A549 (cell line): ENCODE measurements around the gene SASH1. TPM values are rescaled to one million over a fixed set of nuclear protein-coding genes. Genes with fewer than 3 reads are reported as not detected.

Experiments used
- ATAC-seq, 2 experiments: fragments of 200-7000 bp in 1 of 2; fragments of >200 bp in 1 of 2; cut with Nextera tagmentation in 1 of 2; cut with Tn5 transposase in 1 of 2; 3 replicates each; pipeline versions ENCODE4 v1.8.0 to v1.9.1; 2018 to 2020; ENCODE audit warnings: mild to moderate bottlenecking in 1 of 2, moderate library complexity in 1 of 2
- CTCF ChIA-PET: fragments of 300-600 bp; sonication (Branson Sonifier 250); formaldehyde crosslinking; extraction: SDS; loops from one replicate; lab custom pipeline; 2021; ENCODE audit warnings: antibody characterized with exemption, inconsistent platforms; lab: Yijun Ruan, JAX
- POLR2A ChIA-PET: fragments of 350-600 bp; formaldehyde crosslinking; extraction: SDS; loops from one replicate; lab custom pipeline; 2021; ENCODE audit warnings: antibody characterized with exemption, inconsistent platforms; lab: Yijun Ruan, JAX
- DNase-seq, 2 experiments: peaks; one replicate each; pipeline versions ENCODE4 v3.0.0 to v3.0.0-alpha.2; 2011 to 2016; ENCODE audit warnings: low read depth in 1 of 2, low spot score in 1 of 2
- FAIRE-seq: peaks from 2 replicates; lab custom pipeline; 2011; peaks lifted over from hg19 to GRCh38; lab: Jason Lieb, UNC
- H3K27ac ChIP-seq, 2 experiments: fragments of >200 bp; sonication (Bioruptor Twin); formaldehyde crosslinking; 3 replicates each; pipeline ENCODE4 v1.5.1; 2016 to 2017
- H3K4me1 ChIP-seq: fragments of >200 bp; sonication (Bioruptor Twin); formaldehyde crosslinking; 3 replicates; pipeline ENCODE4 v1.6.1; 2016
- H3K4me2 ChIP-seq: fragments of >200 bp; sonication (Bioruptor Twin); formaldehyde crosslinking; 3 replicates; pipeline ENCODE4 v1.6.1; 2016
- H3K4me3 ChIP-seq: fragments of >200 bp; sonication (Bioruptor Twin); formaldehyde crosslinking; 3 replicates; pipeline ENCODE4 v1.5.1; 2016
- H3K9me3 ChIP-seq: fragments of >200 bp; sonication (Bioruptor Twin); formaldehyde crosslinking; 3 replicates; pipeline ENCODE4 v1.6.1; 2016
- BHLHE40 ChIP-seq: IDR thresholded peaks from 2 replicates; pipeline ENCODE4 v1.6.1; 2012; ENCODE audit warnings: low read depth, low read length, inconsistent platforms
- EHF ChIP-seq: fragments of 250-450 bp; sonication (Bioruptor Pico); IDR thresholded peaks from 2 replicates; pipeline ENCODE4 v1.5.0; 2020; ENCODE audit warnings: mild to moderate bottlenecking
- EHMT2 ChIP-seq: fragments of 200-600 bp; sonication (generic); IDR thresholded peaks from 2 replicates; pipeline ENCODE4 v1.6.1; 2016; ENCODE audit warnings: antibody characterized with exemption, low read depth, mild to moderate bottlenecking, moderate library complexity
- ESRRA ChIP-seq: fragments of 150-350 bp; IDR thresholded peaks from 2 replicates; pipeline ENCODE4 v1.6.1; 2014; ENCODE audit warnings: mild to moderate bottlenecking, low read length, borderline replicate concordance
- FOSL2 ChIP-seq, 2 experiments: fragments of 450-650 bp in 1 of 2; fragments of >200 bp in 1 of 2; sonication (Bioruptor Twin) in 1 of 2; formaldehyde crosslinking; IDR thresholded peaks; 2 replicates each; pipeline versions ENCODE4 v1.5.0 to v1.6.1; 2016 to 2020; ENCODE audit warnings: mild to moderate bottlenecking in 1 of 2, moderate library complexity in 1 of 2
- HDAC2 ChIP-seq: fragments of 200-600 bp; sonication (generic); IDR thresholded peaks from 2 replicates; pipeline ENCODE4 v1.6.1; 2016
- HEYL ChIP-seq: fragments of 250-450 bp; sonication (Bioruptor Pico); IDR thresholded peaks from 2 replicates; pipeline ENCODE4 v1.8.0; 2021; ENCODE audit warnings: mild to moderate bottlenecking, moderate library complexity
- JUN ChIP-seq, 2 experiments: fragments of >200 bp; sonication (Bioruptor Twin); formaldehyde crosslinking; IDR thresholded peaks; 2 replicates in 1 of 2; 3 replicates in 1 of 2; pipeline ENCODE4 v1.6.1; 2016 to 2017
- JUNB ChIP-seq: fragments of >200 bp; sonication (Bioruptor Twin); formaldehyde crosslinking; IDR thresholded peaks from 2 replicates; pipeline ENCODE4 v1.6.1; 2016
- KDM5A ChIP-seq: fragments of 200-600 bp; sonication (generic); IDR thresholded peaks from 2 replicates; pipeline ENCODE4 v1.6.1; 2016; ENCODE audit warnings: antibody characterized with exemption, mild to moderate bottlenecking
- MAZ ChIP-seq: fragments of 150-350 bp; IDR thresholded peaks from 2 replicates; pipeline ENCODE4 v1.6.1; 2014; ENCODE audit warnings: antibody characterized with exemption, low read depth, low read length, borderline replicate concordance
- NFE2L2 ChIP-seq: fragments of 150-350 bp; conservative IDR thresholded peaks from 2 replicates; pipeline ENCODE4 v1.6.1; 2014; ENCODE audit warnings: low read length
- NPAS2 ChIP-seq: fragments of 250-450 bp; sonication (Bioruptor Pico); IDR thresholded peaks from 2 replicates; pipeline ENCODE4 v1.8.0; 2022; ENCODE audit warnings: mild to moderate bottlenecking, moderate library complexity, borderline replicate concordance
- NR3C1 ChIP-seq: fragments of >200 bp; sonication (Bioruptor Twin); formaldehyde crosslinking; IDR thresholded peaks from 3 replicates; pipeline ENCODE4 v1.6.1; 2017
- PHF8 ChIP-seq: fragments of 200-600 bp; sonication (generic); IDR thresholded peaks from 2 replicates; pipeline ENCODE4 v1.6.1; 2016; ENCODE audit warnings: low read depth, mild to moderate bottlenecking, antibody characterized with exemption, moderate library complexity, borderline replicate concordance
- RAD21 ChIP-seq, 2 experiments: fragments of >200 bp in 1 of 2; sonication (Bioruptor Twin) in 1 of 2; formaldehyde crosslinking in 1 of 2; IDR thresholded peaks in 1 of 2; conservative IDR thresholded peaks in 1 of 2; 2 replicates in 1 of 2; 3 replicates in 1 of 2; pipeline ENCODE4 v1.6.1; 2012 to 2018; ENCODE audit warnings: inconsistent platforms in 1 of 2
- RARB ChIP-seq: fragments of 250-450 bp; sonication (Bioruptor Pico); IDR thresholded peaks from 2 replicates; pipeline ENCODE4 v1.8.0; 2021; ENCODE audit warnings: mild to moderate bottlenecking, moderate library complexity
- SMC3 ChIP-seq: fragments of >200 bp; sonication (Bioruptor Twin); formaldehyde crosslinking; IDR thresholded peaks from 3 replicates; pipeline ENCODE4 v1.6.1; 2018; ENCODE audit warnings: inconsistent platforms
- ZC3H11A ChIP-seq: fragments of 450-650 bp; IDR thresholded peaks from 2 replicates; pipeline ENCODE4 v1.6.1; 2014; ENCODE audit warnings: antibody characterized with exemption, mild to moderate bottlenecking
- ZFP36 ChIP-seq: fragments of 450-650 bp; IDR thresholded peaks from 2 replicates; pipeline ENCODE4 v1.6.1; 2014; ENCODE audit warnings: borderline replicate concordance; ENCODE audit not compliant: partially characterized antibody
- ZSCAN20 ChIP-seq: fragments of 250-450 bp; sonication (Bioruptor Pico); IDR thresholded peaks from 2 replicates; pipeline ENCODE4 v1.8.0; 2022; ENCODE audit warnings: mild to moderate bottlenecking, moderate library complexity
- WGBS: methylation state at CpG from one replicate; pipeline ENCODE4 v1.1.6; 2017; ENCODE audit errors: missing lambda C conversion rate; 5-methylcytosine and 5-hydroxymethylcytosine counted together
- polyA plus RNA-seq, 4 experiments: library from polyadenylated mRNA; depleted of rRNA in 3 of 4; stranded (reverse); fragments of >200 nt; fragmentation: RNase III in 1 of 4; extraction: RNeasy Plus Mini Kit Qiagen cat#74134 plus additional on column Dnase treatment in 1 of 4; gene quantifications; 2 replicates in 3 of 4; 3 replicates in 1 of 4; pipeline ENCODE4 v1.2.3, GENCODE V29; 2011 to 2017
- TF ChIP-seq, protein P1 (sequence below): fragments of 150-350 bp; IDR thresholded peaks from 2 replicates; pipeline ENCODE4 v1.6.1; 2014; ENCODE audit warnings: low read depth, mild to moderate bottlenecking, low read length
- TF ChIP-seq, protein P2 (sequence below): fragments of 250-450 bp; sonication (Bioruptor Pico); IDR thresholded peaks from 2 replicates; pipeline ENCODE4 v1.5.0; 2020; ENCODE audit warnings: low read depth, mild to moderate bottlenecking, moderate library complexity
- TF ChIP-seq, protein P3 (sequence below): fragments of 250-450 bp; sonication (Bioruptor Pico); IDR thresholded peaks from 2 replicates; pipeline ENCODE4 v1.5.0; 2021; ENCODE audit warnings: mild to moderate bottlenecking, moderate library complexity, borderline replicate concordance
- TF ChIP-seq, protein P4 (sequence below): fragments of >200 bp; sonication (Bioruptor Twin); formaldehyde crosslinking; IDR thresholded peaks from 3 replicates; pipeline ENCODE4 v1.5.1; 2016
- TF ChIP-seq, protein P5 (sequence below): fragments of 450-650 bp; IDR thresholded peaks from 2 replicates; pipeline ENCODE4 v1.6.1; 2014; ENCODE audit warnings: antibody characterized with exemption

Gene SASH1
- polyA plus RNA-seq, 2 of the 4 experiments (the other 2 are of a cell fraction) = 2.5 to 3.0 TPM

DNA sequence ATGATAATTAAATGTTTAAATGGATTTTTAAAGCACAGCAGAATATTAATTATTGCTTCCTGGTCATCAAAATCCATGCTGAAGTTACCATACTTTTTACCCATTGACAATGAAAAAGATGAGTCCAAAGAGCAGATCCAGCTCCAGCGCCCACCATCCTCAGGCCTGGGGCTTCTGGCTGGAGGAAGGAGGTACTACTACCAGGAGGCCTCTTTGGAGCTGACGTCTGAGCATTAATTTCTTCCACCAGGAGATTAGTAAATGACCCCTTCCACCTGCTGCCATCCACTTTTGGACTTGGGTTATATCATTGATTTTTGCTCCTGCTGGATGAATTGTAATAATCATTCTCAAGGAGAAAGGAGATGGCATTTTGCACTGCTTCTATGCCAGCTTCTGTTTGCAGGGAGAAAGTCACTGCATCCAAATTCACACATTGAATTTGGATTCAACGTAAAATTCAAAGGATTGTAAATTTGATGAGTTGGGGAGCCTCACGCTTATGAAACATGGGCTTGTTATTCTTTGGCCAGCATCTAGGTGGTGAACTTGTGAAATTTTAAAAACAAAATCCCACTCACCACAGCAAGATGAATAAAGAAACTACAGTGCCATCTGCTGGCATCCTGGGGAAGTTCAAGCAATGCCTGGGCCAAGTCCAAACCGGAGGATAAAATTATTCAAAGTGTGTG, 121.8 kb downstream of the SASH1 start:
- Histone ChIP-seq H3K27ac (no peak overlapping the region), H3K9me3 (no peaks in the 10 kb centered on the region), H3K4me3 (no peak overlapping the region), H3K4me2 (no peak overlapping the region), H3K4me1 (peaks cover 4% of the 10 kb centered on the region; the same call in 1 of the 3 replicates)
- ChIA-PET CTCF (interaction anchor here (0.6 to 2.1 kb wide), 12 partner anchors 8 to 321 kb away, joined by 3 to 11 read pairs (median 4); no protein-coding TSS in a partner anchor), POLR2A (no interaction called here)
- TF ChIP-seq NR3C1 (no peak), HEYL (CRISPR knock-in tag) (no peak), ZC3H11A (no peak), RAD21 (conservative IDR thresholded peaks at IDR 0.05 in 1 of 2, IDR thresholded peaks at IDR 0.05 in 1 of 2) (peak; percentile 83 to 91), EHF (CRISPR knock-in tag) (no peak), NPAS2 (no peak), RARB (no peak), NFE2L2 (no peak), ZFP36 (no peak), FOSL2 (IDR thresholded peaks at IDR 0.05) (no peak), FOSL2 (CRISPR knock-in tag; IDR thresholded peaks at IDR 0.05) (no peak), HDAC2 (no peak), MAZ (no peak), JUNB (no peak), SMC3 (peak; percentile 82), ZSCAN20 (no peak), PHF8 (no peak), KDM5A (no peak), EHMT2 (no peak), ESRRA (no peak), BHLHE40 (no peak), JUN (IDR thresholded peaks at IDR 0.05) (no peak)
- TF ChIP-seq, protein P1, sequence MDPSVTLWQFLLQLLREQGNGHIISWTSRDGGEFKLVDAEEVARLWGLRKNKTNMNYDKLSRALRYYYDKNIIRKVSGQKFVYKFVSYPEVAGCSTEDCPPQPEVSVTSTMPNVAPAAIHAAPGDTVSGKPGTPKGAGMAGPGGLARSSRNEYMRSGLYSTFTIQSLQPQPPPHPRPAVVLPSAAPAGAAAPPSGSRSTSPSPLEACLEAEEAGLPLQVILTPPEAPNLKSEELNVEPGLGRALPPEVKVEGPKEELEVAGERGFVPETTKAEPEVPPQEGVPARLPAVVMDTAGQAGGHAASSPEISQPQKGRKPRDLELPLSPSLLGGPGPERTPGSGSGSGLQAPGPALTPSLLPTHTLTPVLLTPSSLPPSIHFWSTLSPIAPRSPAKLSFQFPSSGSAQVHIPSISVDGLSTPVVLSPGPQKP = no peak
- TF ChIP-seq, protein P2, sequence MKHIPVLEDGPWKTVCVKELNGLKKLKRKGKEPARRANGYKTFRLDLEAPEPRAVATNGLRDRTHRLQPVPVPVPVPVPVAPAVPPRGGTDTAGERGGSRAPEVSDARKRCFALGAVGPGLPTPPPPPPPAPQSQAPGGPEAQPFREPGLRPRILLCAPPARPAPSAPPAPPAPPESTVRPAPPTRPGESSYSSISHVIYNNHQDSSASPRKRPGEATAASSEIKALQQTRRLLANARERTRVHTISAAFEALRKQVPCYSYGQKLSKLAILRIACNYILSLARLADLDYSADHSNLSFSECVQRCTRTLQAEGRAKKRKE = no peak
- TF ChIP-seq, protein P3, sequence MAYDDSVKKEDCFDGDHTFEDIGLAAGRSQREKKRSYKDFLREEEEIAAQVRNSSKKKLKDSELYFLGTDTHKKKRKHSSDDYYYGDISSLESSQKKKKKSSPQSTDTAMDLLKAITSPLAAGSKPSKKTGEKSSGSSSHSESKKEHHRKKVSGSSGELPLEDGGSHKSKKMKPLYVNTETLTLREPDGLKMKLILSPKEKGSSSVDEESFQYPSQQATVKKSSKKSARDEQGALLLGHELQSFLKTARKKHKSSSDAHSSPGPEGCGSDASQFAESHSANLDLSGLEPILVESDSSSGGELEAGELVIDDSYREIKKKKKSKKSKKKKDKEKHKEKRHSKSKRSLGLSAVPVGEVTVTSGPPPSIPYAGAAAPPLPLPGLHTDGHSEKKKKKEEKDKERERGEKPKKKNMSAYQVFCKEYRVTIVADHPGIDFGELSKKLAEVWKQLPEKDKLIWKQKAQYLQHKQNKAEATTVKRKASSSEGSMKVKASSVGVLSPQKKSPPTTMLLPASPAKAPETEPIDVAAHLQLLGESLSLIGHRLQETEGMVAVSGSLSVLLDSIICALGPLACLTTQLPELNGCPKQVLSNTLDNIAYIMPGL (CRISPR knock-in tag) = no peak
- TF ChIP-seq, protein P4, sequence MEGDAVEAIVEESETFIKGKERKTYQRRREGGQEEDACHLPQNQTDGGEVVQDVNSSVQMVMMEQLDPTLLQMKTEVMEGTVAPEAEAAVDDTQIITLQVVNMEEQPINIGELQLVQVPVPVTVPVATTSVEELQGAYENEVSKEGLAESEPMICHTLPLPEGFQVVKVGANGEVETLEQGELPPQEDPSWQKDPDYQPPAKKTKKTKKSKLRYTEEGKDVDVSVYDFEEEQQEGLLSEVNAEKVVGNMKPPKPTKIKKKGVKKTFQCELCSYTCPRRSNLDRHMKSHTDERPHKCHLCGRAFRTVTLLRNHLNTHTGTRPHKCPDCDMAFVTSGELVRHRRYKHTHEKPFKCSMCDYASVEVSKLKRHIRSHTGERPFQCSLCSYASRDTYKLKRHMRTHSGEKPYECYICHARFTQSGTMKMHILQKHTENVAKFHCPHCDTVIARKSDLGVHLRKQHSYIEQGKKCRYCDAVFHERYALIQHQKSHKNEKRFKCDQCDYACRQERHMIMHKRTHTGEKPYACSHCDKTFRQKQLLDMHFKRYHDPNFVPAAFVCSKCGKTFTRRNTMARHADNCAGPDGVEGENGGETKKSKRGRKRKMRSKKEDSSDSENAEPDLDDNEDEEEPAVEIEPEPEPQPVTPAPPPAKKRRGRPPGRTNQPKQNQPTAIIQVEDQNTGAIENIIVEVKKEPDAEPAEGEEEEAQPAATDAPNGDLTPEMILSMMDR = peak; percentile 84
- TF ChIP-seq, protein P5, sequence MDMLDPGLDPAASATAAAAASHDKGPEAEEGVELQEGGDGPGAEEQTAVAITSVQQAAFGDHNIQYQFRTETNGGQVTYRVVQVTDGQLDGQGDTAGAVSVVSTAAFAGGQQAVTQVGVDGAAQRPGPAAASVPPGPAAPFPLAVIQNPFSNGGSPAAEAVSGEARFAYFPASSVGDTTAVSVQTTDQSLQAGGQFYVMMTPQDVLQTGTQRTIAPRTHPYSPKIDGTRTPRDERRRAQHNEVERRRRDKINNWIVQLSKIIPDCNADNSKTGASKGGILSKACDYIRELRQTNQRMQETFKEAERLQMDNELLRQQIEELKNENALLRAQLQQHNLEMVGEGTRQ = no peak
- WGBS = 39% methylated on average over 5 of the region's 5 CpGs
- ATAC-seq (peak; percentile 80 to 87), FAIRE-seq (no peak), DNase-seq (peak; percentile 32 to 53)
